Bronchial epithelial cell (primary cell): Measurements from ENCODE around the gene IPO7. TPM values are rescaled to one million over a fixed set of nuclear protein-coding genes. Genes with fewer than 3 reads are reported as not detected.
"Not testable (repeated sequence)": the region's sequence is repeated elsewhere in the genome, so short reads cannot be mapped to it uniquely, and the experiment has no call there.

Experiments
- DNase-seq: peaks from one replicate; pipeline ENCODE4 v3.0.0-alpha.2; 2010; ENCODE audit warnings: low read depth
- FAIRE-seq: peaks from 2 replicates; lab custom pipeline; 2011; peaks lifted over from hg19 to GRCh38; lab: Jason Lieb, UNC
- H3K27me3 ChIP-seq: 2 replicates; pipeline ENCODE4 v1.5.1; 2011; ENCODE audit warnings: low read length; ENCODE audit not compliant: control insufficient read depth, insufficient read depth
- H3K36me3 ChIP-seq: 2 replicates; pipeline ENCODE4 v1.5.1; 2011; ENCODE audit warnings: low read length; ENCODE audit not compliant: control insufficient read depth, insufficient read depth
- H3K4me3 ChIP-seq: 2 replicates; pipeline ENCODE4 v1.5.1; 2011; ENCODE audit warnings: mild to moderate bottlenecking, low read depth, low read length, control low read depth
- total RNA-seq: library from RNA; depleted of rRNA; stranded (reverse); fragments of >200 nt; gene quantifications from 2 replicates; pipeline ENCODE4 v1.2.1, GENCODE V29; 2014
- TF ChIP-seq, protein P1 (sequence below): IDR thresholded peaks from 2 replicates; pipeline ENCODE4 v1.5.1; 2011; ENCODE audit warnings: mild to moderate bottlenecking, moderate library complexity, low read length, control low read depth, inconsistent platforms; ENCODE audit not compliant: insufficient read depth, severe bottlenecking

IPO7 gene
- total RNA-seq, result 109 and 114 TPM in 2 replicates

DNA sequence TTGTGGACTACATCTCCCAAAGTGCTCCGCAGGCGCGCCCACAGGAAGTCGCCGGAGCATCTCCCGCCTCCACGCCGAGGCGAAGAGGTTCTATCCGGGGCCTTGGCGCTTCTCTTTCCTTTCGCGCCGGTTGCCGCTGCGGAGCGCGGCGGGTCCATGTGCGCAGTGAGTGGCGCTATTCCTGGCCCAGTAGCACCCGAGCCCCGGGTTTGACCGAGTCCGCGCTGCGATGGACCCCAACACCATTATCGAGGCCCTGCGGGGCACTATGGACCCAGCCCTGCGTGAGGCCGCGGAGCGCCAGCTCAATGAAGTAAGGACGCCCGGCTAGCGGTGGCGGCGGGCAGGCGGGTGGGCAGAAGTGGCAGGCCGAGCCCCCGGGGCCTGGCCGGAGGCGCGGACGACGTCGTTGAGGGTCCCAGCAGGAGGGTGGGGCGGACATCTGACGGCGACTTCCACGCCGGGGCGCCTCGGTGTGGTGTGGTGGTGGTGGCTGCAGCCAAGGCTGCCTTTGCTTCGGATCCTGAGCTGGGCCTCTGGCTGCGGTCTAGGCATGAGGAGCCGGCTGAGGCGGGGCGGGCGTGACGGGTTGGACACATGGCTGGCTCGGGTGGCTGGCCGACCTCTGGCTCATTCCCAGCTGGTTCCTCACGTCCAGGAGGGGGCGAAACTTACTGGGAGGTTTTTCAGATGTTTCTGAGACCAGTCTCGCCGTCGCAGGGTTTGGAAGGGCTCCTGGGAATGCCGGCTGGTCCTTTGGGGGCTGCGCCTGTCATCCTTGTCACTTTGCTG is at the start of gene IPO7:
Gene IPO7, plus strand, starts transcription at position 118 of the 792 bp plus-strand sequence. Its CDS starts 112 bp downstream, at position 230.
- TF ChIP-seq, protein P1, sequence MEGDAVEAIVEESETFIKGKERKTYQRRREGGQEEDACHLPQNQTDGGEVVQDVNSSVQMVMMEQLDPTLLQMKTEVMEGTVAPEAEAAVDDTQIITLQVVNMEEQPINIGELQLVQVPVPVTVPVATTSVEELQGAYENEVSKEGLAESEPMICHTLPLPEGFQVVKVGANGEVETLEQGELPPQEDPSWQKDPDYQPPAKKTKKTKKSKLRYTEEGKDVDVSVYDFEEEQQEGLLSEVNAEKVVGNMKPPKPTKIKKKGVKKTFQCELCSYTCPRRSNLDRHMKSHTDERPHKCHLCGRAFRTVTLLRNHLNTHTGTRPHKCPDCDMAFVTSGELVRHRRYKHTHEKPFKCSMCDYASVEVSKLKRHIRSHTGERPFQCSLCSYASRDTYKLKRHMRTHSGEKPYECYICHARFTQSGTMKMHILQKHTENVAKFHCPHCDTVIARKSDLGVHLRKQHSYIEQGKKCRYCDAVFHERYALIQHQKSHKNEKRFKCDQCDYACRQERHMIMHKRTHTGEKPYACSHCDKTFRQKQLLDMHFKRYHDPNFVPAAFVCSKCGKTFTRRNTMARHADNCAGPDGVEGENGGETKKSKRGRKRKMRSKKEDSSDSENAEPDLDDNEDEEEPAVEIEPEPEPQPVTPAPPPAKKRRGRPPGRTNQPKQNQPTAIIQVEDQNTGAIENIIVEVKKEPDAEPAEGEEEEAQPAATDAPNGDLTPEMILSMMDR, result peak; percentile 40
- no peaks in the 10 kb centered on the region for H3K36me3 ChIP-seq
- DNase-seq (peak; percentile 81), FAIRE-seq (no peak)
- H3K4me3 ChIP-seq, result peak within 1 kb of the TSS; percentile 100
- no peaks in the 10 kb centered on the region for H3K27me3 ChIP-seq

DNA sequence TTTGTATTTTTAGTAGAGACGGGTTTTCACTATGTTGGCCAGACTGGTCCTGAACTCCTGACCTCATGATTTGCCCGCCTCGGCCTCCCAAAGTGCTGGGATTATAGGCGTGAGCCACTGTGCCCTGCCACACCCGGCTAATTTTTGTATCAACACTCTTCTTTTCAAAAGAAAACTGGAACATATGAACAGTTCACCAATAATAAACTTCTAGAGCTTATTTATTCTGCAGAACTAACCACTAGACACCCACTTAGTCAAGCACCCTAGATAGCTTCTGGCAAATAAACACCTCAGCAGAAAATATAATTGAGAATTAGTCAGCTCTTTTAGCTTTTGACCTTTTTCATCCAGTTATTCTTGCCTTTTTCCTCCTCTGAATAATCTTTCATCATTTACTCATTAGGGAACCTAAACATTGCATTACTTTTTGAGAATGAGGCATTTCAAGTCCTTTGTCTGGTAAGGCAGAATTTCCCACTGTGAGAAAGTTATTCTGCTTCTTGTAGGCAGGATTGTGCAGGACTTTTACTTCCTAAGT is 42.7 kb upstream of the IPO7 start:
- Histone ChIP-seq H3K4me3 (no peak overlapping the region), H3K27me3 (no peaks in the 10 kb centered on the region), H3K36me3 (no peaks in the 10 kb centered on the region)
- DNase-seq (peak; percentile 45), FAIRE-seq (no peak)
- TF ChIP-seq, protein P1, result no peak

DNA sequence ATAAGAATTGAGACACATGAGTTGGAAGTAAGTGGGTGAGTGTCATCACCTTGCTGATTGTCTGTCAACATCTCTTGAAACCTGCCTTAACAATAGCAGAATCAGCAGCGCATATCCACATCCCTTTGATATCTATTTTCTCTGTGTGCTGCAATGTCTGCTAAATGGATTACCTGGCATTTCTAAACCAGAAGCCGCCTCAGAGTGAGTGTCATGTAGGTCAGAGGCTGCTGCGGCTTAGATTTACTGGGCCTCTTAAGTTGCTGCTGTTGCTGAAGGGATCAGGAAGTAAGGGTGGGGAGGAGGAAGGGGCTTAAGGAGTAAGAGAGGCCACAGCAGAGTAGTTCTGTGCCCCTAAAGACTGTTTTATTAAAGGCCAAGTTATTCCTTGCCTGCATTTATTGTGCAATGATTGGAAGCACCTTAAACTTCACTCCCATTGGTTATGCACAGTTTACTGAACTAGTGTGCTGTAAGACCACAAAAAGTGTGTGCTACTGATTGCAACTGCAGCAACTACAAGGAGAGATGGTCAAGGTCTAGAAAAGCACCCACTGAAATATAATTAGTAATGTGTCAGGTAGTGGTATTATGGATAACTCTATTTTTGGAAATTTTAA is 40.3 kb upstream of the IPO7 start:
- DNase-seq (no peak), FAIRE-seq (no peak)
- Histone ChIP-seq H3K27me3 (no peaks in the 10 kb centered on the region), H3K4me3 (no peak overlapping the region), H3K36me3 (no peaks in the 10 kb centered on the region)
- TF ChIP-seq, protein P1, result no peak

DNA sequence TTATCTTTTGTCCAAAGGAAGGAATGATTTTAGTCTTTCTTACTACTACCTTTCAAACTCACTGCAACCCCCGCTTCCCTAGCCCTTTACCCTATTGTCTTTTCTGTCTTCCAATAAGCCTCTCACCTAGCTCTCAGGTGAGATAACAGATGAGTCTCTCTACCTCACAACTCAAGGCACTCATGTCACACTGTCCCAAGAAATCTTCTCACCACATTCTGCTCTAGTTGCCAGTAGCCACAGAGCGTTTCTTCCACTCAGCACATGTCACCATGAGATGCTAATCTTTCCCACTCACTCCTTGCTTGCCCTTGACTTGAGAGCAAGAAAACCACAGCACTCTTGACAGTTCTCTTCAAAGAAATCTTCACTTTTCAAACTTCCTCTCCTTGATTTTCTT is 37.4 kb upstream of the IPO7 start:
- TF ChIP-seq, protein P1, result no peak
- no peak overlapping the region for H3K4me3 ChIP-seq
- DNase-seq (no peak), FAIRE-seq (no peak)
- H3K36me3 ChIP-seq, result no peaks in the 10 kb centered on the region
- H3K27me3 ChIP-seq, result no peaks in the 10 kb centered on the region

DNA sequence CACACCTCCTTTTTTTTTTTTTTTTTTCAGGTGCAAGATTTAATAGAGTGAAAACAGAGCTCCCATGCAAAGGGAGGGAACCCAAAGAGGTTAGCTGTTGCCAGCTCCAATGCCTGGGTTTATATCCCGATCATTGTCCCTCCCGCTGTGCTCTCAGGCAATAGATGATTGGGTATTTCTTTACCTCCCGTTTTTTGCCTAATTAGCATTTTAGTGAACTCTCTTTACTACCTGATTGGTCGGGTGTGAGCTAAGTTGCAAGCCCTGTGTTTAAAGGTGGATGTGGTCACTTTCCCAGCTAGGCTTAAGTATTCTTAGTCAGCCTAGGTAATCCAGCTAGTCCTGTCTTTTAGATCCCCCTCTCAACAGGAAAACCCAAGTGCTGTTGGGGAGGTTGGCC is 36.7 kb upstream of the IPO7 start:
- H3K27me3 ChIP-seq, H3K36me3 ChIP-seq, H3K4me3 ChIP-seq, DNase-seq, FAIRE-seq: not testable (repeated sequence)

DNA sequence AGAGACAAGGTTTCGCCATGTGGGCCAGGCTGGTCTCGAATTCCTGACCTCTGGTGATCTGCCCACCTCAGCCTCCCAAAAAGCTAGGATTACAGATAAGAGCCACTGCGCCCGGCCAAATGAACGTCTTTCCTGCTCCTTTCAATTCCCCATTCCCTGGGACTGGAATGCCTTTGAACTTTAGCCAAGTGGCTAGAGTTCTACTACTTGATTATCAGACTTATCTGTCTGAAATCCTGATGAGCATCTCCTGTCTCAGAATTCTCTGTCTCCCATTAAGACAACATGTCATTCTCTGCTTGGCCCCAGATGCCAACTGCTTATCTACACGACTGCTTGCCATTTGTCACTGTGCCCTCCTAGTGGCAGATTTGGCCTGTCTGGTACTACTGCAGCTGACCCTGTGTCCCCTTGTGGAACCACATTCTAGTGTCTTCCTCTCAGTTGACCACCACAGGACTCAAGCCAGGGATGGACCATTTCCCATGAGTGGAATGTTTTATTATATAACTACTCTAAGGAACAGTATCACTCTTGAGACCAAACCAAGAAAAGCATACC is 33.1 kb upstream of the IPO7 start:
- Histone ChIP-seq H3K27me3 (no peaks in the 10 kb centered on the region), H3K36me3 (no peaks in the 10 kb centered on the region), H3K4me3 (no peak overlapping the region)
- TF ChIP-seq, protein P1, result no peak
- DNase-seq (no peak), FAIRE-seq (no peak)
